ENCODE data around the gene SCN8A.

Gene SCN8A

DNA sequence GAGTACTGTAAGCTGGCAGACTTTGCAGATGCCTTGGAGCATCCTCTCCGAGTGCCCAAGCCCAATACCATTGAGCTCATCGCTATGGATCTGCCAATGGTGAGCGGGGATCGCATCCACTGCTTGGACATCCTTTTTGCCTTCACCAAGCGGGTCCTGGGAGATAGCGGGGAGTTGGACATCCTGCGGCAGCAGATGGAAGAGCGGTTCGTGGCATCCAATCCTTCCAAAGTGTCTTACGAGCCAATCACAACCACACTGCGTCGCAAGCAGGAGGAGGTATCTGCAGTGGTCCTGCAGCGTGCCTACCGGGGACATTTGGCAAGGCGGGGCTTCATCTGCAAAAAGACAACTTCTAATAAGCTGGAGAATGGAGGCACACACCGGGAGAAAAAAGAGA, 215.9 kb downstream of the SCN8A start:
- intact Hi-C loops (cut with DNase I) = no loop called here

DNA sequence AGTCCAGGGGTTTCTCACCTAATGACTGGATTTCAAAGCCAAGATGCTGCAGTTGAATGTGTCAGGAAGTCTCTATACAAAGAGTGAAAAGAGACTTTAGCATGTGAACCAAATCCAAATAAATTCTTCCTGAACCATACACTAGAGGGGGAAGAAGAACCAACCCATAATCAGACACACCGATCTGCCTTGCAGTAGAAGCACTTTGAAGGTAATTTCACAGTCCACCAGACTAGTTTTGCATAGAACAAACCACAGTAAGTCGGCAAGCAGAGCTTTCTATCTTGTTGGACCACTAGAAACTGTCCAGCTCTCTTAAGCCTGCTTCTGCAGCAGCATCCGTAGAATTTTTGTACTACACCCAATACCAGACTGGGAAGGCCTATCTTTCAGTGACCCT, 218.2 kb downstream of the SCN8A start:
- intact Hi-C loops (cut with DNase I) = no loop called here
- no peak for DNase-seq

More for the DNA sequence above, 215.9 kb downstream of the SCN8A start:
- peak in 1 of 10 donors; percentile 68 for DNase-seq

DNA sequence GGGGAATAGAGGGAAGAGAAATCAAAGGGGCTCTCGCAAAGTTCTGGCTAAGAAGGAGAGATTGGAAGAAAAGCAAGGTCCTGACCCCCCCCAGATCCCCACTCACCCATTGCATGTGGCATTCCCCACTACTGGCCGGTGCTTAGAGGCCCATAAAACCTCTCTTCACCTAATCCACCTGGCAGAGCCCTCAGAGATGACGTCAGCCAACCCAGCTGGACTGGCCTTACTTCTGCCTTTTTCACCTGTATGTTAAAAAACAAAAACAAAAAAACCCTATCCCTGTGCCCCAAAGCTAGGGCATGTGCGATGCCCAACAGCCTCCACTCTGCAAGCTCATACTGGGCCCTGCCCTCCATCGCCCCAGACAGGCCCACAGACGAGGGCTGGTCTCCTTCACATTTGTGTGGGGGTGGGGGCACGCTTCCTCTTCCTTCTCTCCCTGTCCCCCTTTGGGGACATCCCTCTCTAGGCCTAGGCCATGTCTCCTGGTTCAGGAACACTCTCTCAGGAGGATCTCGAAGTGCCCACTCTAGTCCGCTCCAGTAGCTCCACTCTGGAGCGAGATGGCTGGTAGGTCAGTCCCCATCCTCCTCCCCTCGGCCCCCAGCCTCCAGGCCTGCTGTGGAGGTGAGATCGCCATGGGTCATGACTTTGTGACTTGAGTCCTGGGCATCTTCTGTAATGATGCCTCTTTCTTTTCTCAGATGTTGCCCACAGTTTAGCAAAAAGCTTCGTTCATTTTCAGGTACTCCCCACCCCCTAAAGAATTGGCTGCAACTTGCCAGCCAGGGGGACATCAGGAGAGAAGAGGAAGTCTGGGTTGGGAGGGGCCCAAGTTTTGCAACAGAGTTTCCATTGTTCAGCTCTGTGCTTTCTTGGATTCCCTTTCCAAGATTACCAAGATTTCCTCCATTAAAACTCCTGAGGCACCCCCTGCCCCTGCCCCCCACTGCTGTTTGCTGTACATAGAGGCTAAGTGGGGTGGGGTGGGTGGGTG, 220.5 kb downstream of the SCN8A start:
- intact Hi-C loops (cut with DNase I) = no loop called here
- DNase-seq = peak in 1 of 10 donors; percentile 77

DNA sequence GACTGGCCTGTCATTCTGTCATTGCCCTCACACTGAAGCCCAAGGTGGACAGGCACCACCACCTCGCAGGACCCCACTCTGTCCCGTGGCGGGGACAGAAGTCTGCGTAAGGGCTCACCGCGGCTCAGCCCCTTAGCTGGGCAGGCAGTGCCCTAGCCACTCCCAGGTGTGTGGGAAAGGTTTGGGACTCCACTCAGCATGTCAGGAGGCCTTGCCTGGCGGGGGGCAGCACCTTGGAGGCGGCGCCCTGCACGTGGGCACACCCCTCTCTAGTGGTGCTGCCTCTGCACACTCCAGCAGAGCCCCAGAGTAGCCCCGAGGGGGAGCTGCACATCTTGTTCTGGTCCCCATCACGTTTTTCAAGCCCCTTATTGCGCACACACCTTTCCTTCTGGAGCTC, 221.8 kb downstream of the SCN8A start:
- DNase-seq = peak in 1 of 10 donors; percentile 69
- intact Hi-C loops (cut with DNase I) = no loop called here

DNA sequence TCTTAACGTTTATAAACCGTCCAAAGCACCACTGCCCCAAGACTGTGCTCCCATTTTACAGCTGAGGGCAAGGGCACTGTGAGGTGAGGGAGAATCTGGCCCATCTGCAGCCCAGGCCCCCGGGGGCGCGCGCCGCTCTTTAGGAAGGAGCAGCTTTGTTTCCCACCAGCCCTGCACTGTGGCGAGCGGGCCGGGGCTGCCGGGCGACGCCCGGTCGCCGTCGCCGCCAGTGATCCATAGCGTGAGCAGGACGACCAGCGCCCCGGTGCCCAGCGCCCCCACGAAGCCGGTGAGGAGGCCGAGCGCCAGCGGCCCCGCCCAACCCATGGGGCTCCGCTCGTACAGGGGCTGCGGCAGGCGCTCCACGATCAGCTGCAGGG, 222.9 kb downstream of the SCN8A start:
- no peak for DNase-seq
- intact Hi-C loops (cut with DNase I) = no loop called here

DNA sequence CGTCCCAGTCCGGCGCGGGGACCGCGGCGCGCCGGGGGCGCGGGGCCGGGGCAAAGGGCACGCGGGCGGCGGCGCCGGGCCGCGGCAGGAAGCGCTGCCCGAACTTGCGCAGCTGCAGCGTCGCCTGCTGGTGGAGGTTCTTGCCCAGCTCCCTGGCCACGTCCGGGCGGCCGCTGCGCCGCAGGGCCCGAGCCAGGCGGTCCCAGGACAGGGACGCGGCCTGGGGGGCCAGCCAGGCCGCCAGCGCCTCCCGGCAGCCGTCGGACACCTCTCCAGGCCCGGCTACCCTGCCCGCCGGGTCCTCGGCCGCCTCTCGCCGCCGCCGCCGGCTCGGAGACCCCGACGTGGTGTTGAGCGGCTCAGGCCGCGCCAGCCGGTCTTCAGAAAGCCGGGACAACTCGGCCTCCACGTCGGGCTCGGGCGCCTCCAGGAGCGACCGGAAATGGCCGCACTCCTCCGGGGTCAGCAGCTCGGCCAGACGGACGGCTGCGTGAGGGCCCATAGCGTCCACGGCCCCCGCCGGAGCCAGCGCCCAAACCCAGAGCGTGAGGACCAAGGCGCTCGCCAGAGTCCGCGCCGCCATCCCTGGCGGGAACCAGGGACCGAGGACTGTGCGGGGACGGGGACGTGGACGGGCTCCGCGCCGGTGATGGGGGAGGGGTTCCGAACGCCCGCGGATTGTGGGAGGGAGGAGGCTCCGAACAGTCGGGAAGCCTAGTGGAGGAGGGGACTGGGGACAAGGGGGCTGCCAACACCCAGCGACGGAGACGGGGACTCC, 223.5 kb downstream of the SCN8A start:
- intact Hi-C loops (cut with DNase I) = loop anchor here (5.0 kb wide), 1 partner anchor 282 kb away; no protein-coding TSS in a partner anchor

DNA sequence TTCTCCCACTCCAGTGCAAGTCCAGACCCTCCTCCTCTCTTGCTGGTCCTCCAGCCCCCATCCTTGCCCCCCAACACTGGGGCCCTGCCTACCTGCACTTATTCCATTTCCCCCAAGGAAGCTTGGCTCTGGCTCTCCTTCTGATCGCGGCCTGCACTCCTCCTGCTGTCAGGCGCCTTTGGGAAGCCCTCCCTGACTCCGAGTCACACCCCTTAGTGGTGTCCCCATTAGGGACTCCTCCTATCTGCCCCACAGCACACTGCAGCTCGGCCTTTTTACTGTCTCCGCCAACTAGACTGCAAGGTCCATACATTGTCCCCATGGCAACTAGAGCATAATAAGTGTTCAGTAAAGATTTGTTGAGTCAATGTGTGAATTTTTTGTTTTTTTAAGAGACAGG, 224.5 kb downstream of the SCN8A start:
- intact Hi-C loops (cut with DNase I) = loop anchor here (5.0 kb wide), 1 partner anchor 283 kb away; no protein-coding TSS in a partner anchor

More for the DNA sequence above, 223.5 kb downstream of the SCN8A start:
- DNase-seq = peak in 9 of 10 donors; percentile 57 to 95 (median 68)

DNA sequence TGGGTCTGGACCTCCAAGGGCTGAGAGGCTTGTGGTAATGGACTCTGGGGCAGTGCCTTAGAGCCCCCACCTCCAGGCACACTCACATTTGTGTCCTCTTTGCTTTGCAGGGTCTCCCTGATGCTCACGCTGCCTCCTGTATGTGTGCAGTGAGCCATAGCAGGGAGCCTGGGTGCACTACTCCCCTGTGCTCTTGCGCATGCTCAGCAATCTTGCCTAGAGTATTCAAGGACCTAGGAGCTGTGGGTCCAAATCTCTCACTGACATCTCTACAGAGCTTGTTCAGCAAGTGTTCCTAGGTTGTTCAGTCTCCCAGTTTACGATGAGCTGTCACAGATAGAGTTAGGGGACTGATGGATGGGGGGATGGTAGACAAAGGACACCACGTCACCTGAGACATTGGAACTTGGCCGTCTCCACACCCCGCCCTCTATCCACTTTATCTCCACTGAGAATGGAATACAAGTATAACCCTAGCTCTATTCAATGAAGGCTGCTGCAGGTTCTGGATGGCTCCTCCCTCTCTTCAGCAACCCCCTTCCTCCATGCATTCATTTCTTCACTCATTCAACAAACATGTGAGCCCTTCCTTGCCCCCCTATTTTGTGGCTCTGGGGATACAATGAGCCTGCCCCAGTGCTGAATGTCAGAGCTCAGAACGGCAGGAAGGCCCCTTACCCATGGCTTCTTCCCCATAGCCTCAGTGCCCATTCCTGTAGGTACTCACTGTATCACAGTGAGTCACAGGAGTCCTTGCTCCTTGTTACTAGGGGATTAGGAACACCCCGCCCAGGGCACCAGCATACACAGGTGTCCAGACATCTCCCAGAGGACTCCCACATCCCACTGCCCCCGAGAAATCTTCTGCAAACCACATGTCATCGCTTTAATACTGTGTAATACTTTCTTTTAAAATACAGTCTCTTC, 226.3 kb downstream of the SCN8A start:
- intact Hi-C loops (cut with DNase I) = loop anchor here (2.0 to 5.0 kb wide), 2 partner anchors 285 to 392 kb away; partner anchors contain the start of gene SLC4A8

More for the DNA sequence above, 224.5 kb downstream of the SCN8A start:
- peak in 1 of 10 donors; percentile 63 for DNase-seq

DNA sequence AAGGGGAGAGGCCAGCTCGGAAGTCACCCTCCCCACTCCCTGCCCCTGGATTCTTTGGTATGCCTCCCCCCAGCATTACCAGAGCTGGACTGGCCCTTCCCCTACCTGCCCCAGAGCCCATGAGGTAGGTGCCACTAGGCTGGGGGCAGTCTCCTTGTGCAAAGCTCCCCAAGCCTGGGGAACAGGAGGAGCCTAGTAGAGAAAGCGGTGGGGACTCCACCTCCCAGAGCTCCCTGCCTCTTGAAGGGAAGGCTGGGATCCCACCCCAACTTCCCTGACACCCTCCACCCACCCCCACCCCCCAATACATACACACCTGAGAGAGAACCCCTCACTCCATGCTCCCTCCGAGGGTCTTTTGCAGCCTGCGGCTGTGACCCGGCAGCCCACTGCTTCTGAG, 227.1 kb downstream of the SCN8A start:
- intact Hi-C loops (cut with DNase I) = loop anchor here (5.0 kb wide), 1 partner anchor 286 kb away; no protein-coding TSS in a partner anchor
- DNase-seq = peak in 1 of 10 donors; percentile 68

More for the DNA sequence above, 226.3 kb downstream of the SCN8A start:
- DNase-seq = peak in 2 of 10 donors; percentile 43 to 80

DNA sequence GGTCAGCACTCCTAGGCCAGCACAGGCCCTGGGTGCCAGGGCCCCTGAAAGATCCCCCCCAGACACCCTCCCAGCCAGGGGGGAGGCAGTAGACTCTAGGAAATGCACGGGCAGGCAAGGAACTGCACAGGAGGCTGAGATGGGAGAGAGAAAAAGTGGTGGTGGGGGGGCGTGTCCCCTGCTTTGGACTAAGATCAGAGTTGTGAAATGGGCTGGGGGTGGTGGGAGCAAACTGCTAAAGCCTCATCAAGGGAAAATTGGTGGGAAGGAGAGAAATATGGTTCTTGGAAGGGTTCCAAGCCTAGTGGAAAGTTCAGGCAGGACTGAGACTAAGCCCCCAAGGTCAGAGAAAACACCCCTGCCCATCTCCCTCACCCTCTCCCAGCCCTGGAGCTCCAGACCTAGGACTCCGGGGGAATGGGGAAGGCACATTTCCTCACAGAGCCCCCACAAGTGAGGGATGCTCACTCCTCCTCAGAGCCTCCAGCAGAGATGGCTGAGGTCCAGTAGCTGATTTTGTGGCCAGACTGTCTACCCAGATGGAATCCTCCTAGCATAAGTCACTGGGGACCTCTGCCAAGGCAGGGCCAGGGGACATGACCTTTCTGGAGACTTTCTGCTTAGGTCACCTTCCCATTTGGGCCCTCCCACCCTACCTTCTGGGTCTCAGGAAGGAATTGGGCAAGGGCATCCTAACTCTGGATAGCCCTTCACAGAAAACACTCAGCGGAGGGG, 227.7 kb downstream of the SCN8A start:
- intact Hi-C loops (cut with DNase I) = loop anchor here (5.0 kb wide), 1 partner anchor 286 kb away; no protein-coding TSS in a partner anchor
- DNase-seq = peak in 3 of 10 donors; percentile 13 to 80 (median 37)

DNA sequence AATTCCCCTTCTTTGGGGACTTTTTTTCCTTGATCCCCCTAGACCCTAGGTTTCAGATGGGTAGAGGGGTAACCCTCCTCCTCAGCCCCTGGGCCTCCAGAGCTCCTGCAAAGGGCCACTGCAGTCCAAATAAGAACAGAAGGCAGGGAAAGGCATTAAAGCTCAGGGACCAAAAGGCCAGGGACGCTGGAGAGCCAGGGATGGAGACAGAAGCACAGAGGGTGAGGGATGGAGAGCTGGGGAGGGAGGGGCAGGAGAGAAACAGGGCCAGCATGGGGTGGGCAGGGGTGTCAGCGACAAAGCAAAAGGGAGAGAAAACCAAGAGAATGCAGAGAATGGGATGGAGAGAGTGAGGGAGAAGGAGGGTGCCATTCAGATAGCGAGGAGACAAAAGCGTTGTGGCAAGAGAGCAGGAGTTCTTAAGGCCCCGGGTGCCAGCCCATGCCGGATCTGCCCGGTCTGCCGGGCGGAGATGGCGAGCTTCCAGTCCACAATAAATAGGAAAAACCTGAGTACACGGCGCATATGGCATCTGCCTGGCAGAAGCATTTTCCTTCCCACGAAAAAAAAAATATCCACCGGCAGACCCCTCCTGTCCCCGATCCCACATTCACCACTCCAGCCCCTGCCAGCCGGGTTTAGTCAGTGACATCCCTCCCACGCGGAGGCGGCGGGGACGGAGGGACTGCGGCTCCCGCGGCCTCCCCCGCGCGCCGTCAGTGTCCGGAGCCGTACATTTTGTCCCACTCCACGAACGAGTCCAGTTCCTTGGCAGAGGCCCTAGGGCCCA, 228.9 kb downstream of the SCN8A start:
- intact Hi-C loops (cut with DNase I) = loop anchor here (5.0 kb wide), 2 partner anchors 228 to 288 kb away; partner anchors contain the start of gene SCN8A
- peak in 8 of 10 donors; percentile 35 to 92 (median 60) for DNase-seq

DNA sequence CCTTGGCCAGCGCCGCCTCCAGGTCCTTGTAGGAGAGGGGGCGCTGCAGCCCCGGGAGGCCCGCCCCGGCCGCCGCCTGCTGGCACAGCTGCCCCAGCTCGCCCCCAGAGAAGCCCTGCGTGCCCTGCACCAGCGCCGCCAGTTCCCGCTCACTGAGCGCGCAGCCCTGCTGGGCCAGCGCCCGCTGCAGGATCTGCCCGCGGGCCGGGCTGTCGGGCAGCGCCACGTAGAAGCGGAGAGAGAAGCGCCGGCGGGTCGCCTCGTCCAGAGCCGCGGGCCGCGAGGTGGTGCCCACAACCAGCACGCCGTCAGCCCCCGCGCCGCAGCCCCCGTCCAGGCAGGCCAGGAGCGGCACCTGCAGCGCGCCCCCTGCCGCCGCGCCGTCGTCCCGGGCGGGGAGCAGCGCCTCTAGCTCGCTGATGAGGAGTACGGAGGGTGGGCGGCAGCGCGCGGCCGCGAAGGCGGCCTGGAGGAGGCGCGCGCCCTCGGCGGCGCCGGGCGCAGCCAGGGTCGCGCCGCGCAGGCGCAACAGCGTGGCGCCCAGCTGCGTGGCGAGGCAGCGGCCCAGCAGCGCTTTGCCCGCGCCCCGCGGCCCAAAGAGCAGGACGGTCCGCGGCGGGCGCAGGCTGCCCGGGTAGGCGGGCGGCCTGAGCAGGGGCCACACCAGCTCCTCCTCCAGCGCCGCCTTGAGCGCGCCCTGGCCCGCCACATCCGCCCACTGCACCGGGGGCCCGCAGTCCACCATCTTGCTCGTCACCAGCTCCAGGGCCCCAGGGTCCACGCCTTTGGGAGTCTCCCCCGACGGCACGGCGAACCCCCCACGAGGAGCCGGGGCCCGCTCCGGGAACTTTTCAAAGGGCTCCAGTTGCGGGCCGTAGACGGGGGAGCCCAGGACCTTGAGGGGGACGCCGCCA, 229.8 kb downstream of the SCN8A start:
- intact Hi-C loops (cut with DNase I) = loop anchor here (5.0 kb wide), 1 partner anchor 228 kb away; the partner anchor contains the start of gene SCN8A
- peak in 9 of 10 donors; percentile 61 to 96 (median 75) for DNase-seq

DNA sequence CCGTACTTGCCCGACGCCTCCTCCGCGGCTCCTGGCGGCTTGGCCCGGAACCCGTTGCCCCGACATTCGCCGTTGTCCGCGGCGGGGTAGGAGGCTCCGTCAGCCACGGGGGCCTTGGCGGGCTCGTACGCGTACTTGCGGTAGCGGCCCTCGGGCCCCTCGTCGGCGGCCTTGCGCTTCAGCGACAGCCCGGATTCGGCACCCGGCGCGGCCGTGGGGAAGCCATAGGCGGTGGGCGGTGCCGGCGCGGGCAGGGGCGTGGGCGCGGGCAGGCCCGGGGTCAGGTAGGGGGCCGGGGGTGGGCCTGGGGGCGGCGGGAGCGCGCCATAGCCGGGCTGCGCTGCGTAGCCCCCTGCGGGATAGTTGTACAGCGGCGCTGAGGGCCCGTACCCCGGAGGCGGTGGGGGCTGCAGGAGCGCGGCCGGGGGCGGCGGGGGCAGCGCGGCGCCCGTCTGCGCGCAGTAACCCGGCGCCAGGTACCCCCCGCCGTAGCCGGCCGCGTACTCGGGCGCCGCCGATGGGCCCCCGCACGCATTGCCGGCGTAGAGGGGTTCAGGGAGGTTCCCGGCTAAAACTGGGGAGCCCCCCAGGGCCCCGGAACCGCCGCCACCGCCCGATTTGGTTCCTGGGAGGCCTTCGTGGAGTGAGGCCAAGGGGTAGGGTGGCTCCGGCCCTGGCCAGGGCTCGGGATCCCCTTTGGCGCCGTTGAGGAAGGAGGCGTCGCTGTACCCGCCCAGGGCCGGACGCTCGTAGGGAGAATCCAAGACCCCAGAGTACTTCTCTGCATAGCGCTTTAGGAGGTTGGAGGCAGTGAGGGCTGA, 230.6 kb downstream of the SCN8A start:
- intact Hi-C loops (cut with DNase I) = loop anchor here (5.0 kb wide), 1 partner anchor 229 kb away; the partner anchor contains the start of gene SCN8A
- DNase-seq = peak in 2 of 10 donors; percentile 72 to 75

DNA sequence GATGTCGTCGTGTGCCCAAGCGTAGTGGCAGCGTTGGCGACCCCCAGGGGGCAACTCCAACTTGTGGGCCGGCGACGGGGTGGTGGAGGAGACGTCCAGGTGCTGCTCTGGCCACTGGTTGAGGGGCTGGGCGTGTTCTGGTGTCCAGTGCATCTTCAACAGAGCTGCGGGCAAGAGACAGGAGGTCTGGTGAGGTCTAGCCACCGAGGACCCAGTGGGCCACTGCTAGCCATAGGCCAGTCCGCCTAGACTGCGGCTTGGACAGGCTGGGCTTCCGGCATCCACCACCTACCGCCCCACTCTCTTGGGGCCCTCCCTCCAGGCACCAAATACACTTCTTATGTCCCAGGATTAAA, 231.2 kb downstream of the SCN8A start:
- DNase-seq = peak in 3 of 10 donors; percentile 60 to 63 (median 61)
- intact Hi-C loops (cut with DNase I) = loop anchor here (5.0 kb wide), 1 partner anchor 230 kb away; the partner anchor contains the start of gene SCN8A

DNA sequence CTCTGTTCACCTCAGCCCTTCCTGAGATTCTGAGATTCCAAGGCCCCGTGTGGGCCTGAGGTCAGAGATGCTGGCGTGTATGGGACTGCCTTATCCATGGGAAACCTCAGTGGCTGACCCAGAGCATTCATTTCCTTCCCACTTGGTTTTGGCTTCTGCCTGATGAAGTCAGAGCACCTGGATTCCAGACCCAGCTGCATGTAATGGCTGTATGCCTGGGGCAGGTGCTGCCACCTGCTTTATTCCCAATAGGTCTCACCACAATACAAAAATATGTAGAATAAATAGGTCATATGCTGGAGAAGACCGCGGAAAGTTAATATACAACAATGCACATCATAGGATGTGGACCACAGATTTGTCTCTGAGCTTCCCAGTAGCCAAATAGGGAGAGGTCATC, 231.9 kb downstream of the SCN8A start:
- intact Hi-C loops (cut with DNase I) = loop anchor here (5.0 kb wide), 1 partner anchor 231 kb away; the partner anchor contains the start of gene SCN8A
- DNase-seq = peak in 1 of 10 donors; percentile 53
